LNCaP clone FGC (cell line): Measurements from ENCODE around the gene PDGFB.

Source experiments
- DNase-seq: peaks from one replicate; pipeline ENCODE4 v3.0.0-alpha.2; 2011; ENCODE audit warnings: low read depth
- H3K4me3 ChIP-seq: 2 replicates; pipeline ENCODE4 v1.5.1; 2011; ENCODE audit warnings: mild to moderate bottlenecking, low read depth, low read length, control low read depth
- TF ChIP-seq, protein P1 (sequence below): IDR thresholded peaks from 2 replicates; pipeline ENCODE4 v1.5.1; 2012; ENCODE audit warnings: mild to moderate bottlenecking; ENCODE audit not compliant: control insufficient read depth, insufficient read depth; ENCODE audit errors: extremely low read depth

The PDGFB gene

DNA sequence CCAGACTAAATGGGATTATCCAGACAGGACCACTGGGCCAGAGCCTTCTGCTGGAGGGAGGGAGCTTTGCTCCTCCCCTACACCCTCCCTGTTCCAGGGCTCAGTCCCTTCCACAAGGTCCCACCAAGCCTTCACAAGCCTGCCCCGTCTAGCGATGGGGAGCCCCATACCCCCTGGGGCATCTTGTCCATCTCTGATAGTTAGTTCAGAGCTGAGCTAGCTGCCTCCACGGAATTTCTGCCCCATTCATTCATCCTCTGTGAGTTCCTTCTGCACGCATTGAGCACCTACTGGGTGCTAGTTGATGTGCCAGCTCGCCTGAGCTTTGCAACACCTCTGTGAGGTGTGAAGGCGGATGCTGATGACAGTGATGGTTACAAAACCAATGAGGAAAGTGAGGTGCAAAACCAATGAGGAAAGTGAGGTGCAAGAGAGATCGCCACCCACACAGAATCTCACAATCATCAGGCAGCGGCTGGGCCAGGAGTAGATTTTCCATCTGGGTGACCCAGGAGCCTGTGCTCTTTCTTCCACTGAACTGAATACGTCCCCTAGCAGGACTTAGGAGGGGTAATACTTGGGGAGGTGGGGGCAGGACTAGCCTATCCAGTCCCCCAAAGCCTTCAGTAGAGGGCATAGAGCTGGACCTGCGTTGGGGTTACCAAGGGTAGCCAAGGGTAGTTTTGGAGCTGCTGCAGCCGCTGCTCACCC lies 70.8 kb downstream of the PDGFB start:
- DNase-seq, result no peak
- TF ChIP-seq, protein P1, sequence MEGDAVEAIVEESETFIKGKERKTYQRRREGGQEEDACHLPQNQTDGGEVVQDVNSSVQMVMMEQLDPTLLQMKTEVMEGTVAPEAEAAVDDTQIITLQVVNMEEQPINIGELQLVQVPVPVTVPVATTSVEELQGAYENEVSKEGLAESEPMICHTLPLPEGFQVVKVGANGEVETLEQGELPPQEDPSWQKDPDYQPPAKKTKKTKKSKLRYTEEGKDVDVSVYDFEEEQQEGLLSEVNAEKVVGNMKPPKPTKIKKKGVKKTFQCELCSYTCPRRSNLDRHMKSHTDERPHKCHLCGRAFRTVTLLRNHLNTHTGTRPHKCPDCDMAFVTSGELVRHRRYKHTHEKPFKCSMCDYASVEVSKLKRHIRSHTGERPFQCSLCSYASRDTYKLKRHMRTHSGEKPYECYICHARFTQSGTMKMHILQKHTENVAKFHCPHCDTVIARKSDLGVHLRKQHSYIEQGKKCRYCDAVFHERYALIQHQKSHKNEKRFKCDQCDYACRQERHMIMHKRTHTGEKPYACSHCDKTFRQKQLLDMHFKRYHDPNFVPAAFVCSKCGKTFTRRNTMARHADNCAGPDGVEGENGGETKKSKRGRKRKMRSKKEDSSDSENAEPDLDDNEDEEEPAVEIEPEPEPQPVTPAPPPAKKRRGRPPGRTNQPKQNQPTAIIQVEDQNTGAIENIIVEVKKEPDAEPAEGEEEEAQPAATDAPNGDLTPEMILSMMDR, result no peak
- no peak overlapping the region for H3K4me3 ChIP-seq
